GM21390 (cell line): ENCODE measurements around the gene GSTT2.
"Not testable (repeated sequence)": the region's sequence is repeated elsewhere in the genome, so short reads cannot be mapped to it uniquely, and the experiment has no call there.

Experiments used
- ATAC-seq: cut with Tn5 transposase; IDR thresholded peaks from one replicate; pipeline ENCODE4 v1.9.1; 2021; ENCODE audit not compliant: unreplicated experiment

GSTT2 gene

GRCh38 chr22:23979557-23980240, at the start of gene GSTT2:
GSTT2 (plus strand) TSS chr22:23980134.
- not testable (repeated sequence) for ATAC-seq

GRCh38 chr22:23938328-23939016, 41.5 kb upstream of the GSTT2 start:
- ATAC-seq, result no peak

- ATAC-seq, result no peak
Measured at GRCh38 chr22:23939017-23939357, 40.9 kb upstream of the GSTT2 start.

GRCh38 chr22:23940166-23940565, 39.8 kb upstream of the GSTT2 start:
- ATAC-seq, result not testable (repeated sequence)

DNA sequence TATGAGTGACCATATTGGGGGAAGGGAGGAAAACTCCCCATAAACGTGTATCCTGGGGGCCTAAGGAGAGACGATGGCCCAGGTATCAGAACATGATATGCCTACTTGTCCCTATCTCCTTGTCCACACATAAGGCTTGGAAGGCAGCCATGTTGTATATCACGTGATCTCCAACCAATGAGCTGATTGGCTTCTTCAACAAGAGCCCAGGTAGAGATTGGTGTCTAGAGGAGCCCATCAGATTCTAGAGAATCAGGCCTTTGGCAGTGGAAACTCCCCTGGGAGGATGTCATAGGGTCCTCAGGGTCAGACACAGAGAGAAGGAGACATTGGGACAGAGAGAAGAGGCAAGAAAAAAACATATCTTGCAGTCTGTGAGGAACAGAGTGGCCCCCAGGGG, 32.5 kb upstream of the GSTT2 start:
- ATAC-seq, result not testable (repeated sequence)

- ATAC-seq, result not testable (repeated sequence)
Measured at GRCh38 chr22:23949764-23950163, 30.2 kb upstream of the GSTT2 start.

- ATAC-seq, result not testable (repeated sequence)
Measured at GRCh38 chr22:23951383-23951782, 28.6 kb upstream of the GSTT2 start.

GRCh38 chr22:23952794-23953405, 27.0 kb upstream of the GSTT2 start:
- ATAC-seq, result not testable (repeated sequence)

- ATAC-seq, result not testable (repeated sequence)
Measured at GRCh38 chr22:23953485-23953884, 26.4 kb upstream of the GSTT2 start.

DNA sequence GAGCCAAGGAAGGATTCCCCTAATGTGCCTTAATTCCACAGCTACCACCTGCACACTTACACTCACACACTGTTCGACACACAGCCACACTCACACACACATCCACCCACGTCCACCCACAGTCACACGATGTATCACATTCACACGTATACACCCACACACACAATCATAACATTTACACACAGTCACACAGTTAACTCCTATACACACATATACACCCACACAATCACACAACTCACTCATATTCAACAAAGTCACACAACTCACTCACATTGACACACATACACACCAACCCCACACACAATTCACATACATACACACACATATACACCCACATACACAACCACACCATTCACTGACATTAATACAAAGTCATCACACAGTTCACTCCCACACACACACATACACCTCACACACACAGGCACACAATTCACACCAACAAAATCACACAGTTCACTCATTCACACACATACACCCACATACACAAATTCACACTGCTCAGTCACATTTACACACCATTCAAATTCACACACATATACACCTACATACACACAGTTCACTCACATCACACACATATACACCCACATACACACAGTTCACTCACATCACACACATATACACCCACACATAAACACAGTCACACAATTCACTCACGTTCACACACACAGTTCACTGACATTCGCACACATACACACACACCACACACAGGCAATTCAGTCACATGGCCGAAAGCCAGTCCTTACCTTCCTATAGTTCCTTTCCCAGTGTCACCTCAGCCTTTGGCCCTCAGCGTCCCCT, 25.5 kb upstream of the GSTT2 start:
- ATAC-seq, result not testable (repeated sequence)

DNA sequence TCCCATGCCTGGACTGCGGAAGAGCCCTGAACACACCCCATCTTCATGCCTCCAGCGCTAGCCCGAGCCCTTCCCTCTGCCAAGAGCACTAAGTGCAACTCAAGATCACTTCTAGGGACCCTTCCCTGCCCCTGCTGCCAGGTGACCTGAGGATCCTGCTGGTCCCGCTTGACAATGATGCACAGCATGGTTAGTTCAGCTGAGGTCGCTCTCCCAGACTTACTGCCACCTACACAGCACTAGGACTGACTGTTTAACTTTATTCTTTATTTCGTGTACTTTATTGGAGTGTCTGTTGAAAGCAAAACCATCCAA, 25.0 kb upstream of the GSTT2 start:
- ATAC-seq, result not testable (repeated sequence)

DNA sequence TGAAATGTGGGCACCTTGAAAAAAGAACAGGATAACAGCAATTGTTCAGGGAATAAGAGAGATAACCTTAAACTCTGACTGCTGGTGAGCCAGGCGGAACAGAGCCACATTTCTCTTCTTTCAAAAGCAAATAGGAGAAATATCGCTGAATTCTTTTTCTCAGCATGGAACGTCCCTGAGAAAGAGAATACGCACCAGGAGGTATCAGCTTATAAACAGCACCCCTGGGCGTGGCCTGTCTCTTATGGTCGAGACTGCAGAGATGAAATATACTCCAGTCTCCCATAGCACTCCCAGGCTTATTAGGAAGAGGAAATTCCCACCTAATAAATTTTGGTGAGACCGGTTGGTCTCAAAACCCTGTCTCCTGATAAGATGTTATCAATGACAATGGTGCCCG, 24.0 kb upstream of the GSTT2 start:
- not testable (repeated sequence) for ATAC-seq

GRCh38 chr22:23956301-23956900, 23.5 kb upstream of the GSTT2 start:
- ATAC-seq, result not testable (repeated sequence)

DNA sequence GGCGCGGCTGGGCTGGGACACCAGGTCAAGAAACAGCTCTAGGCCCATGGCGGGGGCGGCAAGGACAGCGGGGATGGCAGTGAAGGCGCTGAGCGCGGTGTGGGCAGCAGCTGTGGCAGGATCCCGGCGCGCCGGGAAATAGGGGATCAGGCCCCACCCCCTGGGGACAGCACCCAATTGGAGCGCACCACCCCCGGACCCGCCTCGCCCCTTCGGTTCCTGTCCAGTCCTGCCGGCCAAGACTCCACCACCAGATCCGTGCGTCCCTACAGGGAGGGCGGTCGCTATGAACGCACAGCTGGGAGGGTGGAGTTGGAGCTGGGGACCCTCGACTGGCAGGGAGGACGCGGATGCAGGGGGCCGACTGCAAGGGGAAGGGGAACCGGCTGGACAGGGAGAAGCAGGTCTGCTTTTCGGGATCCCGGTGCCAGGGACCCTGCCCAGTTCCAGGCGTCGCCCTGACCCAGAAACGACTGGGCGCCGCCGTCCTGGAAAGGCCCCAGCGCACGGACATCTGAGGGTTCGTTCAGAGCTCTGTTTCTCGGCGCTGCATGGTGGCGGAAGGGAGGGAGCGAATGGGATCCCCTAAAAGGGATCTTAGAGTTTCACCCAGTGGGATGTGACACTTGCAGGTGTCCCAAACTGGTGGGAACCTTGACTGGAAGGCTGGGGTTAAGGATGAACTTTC, 18.7 kb upstream of the GSTT2 start, which contains the start of gene GSTT2B:
GSTT2B (minus strand) TSS at position 112 of the 688 bp plus-strand sequence; CDS start at position 48, 64 bp downstream.
- not testable (repeated sequence) for ATAC-seq

DNA sequence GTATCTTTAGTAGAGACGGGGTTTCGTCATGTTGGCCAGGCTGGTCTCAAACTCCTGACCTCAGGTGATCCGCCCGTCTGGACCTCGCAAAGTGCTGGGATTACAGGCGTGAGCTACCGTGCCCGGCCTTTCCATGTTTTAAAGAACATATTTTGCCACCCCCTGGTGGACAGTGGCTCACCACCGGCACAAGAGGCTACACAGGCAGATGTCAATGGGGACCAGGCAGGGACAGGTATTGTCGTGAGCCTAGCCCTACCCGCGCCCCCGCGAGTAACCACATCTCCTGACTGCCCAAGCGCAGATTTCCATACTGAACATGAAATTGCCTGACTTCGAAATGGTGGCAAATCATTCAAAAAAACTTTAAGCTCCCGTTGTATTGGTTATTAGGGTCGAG, 13.8 kb upstream of the GSTT2 start:
- ATAC-seq, result peak; percentile 34

- peak; percentile 79 for ATAC-seq
Measured at GRCh38 chr22:23966568-23966967, 13.4 kb upstream of the GSTT2 start, which contains the start of gene DDTL. DDTL (plus strand) TSS chr22:23966888; CDS start chr22:23966915, 27 bp downstream.

GRCh38 chr22:23969071-23969470, 10.9 kb upstream of the GSTT2 start:
- no peak for ATAC-seq

DNA sequence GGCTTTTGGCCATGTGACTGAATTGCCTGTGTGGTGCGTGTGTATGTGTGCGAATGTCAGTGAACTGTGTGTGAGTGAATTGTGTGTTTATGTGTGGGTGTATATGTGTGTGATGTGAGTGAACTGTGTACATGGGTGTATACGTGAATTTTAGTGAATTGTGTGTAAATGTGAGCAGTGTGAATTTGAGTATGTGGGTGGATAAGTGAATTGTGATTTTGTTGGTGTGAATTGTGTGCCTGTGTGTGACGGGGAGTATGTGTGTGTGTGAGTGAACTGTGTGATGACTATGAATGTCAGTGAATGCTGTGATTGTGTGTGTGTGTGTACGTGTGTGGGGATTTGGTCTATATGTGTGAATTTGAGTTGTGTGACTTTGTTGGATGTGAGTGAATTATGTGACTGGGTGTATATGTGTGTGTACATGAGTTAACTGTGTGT, 9.7 kb upstream of the GSTT2 start:
- ATAC-seq, result no peak

DNA sequence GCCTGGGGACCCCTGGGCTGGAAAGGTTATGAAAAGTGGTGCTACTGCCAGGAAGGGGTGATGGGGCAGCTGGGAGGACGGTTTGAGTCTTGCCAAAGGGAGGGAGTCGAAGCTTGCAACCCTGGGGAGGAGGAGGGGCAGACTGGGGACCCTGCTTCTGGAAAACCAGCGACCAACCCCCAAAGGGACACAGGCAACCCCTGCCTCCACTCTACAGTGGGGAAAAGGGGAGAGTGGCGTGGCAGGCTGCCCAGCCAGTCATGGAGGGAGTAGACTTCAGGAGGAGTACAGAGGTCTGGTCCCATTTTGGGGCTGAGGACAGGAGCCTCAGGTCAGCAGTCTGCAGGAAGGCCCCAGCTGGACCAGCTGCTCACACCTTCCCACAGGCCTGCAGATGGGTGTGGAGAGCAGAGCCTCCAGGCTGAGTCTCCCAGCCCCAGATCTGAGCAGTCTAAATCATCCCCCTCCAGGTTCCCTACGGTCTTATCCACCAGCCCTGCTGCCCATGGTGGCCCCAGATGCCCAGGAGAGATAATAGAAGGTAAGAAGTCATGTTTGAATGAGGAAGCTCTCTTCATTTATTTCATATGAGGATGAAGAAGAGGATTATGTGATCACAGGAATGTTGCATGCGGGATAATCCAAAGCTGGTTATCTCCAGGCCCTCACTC, 9.0 kb upstream of the GSTT2 start:
- ATAC-seq, result no peak

DNA sequence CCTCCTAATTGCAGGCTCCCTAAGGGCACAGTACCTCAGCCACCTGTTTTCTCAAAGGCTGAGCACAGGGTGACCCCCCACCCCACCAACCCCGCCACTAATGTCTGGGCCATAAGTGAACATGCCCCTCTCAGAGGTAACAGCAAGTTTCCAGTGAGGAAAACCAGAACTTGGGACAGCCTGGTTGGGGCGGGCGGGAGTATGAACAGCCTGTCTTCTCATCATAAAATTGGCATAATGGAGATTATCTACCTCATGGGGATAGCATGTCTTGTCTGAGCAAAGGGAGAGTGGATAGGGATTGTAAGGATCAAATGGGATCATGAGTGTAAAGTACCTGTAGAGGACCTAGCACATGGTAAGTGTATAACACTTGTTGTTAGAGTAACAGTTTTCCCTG, 8.0 kb upstream of the GSTT2 start:
- not testable (repeated sequence) for ATAC-seq
